HCT116 (cell line): ENCODE measurements around the gene PLEKHH2. TPM values are rescaled to one million over a fixed set of nuclear protein-coding genes. Genes with fewer than 3 reads are reported as not detected.
A peak's percentile ranks its signal among the peaks of the same experiment; 100 is the strongest.
"Not testable (repeated sequence)": the region's sequence is repeated elsewhere in the genome, so short reads cannot be mapped to it uniquely, and the experiment has no call there.

Experiments used
- ATAC-seq: fragments of 200-7000 bp; cut with Tn5 transposase; 2 replicates; pipeline ENCODE4 v1.9.1; 2020; ENCODE audit warnings: mild to moderate bottlenecking, moderate library complexity
- BruUV-seq: library from RNA; stranded (reverse); fragments of 400-500 nt; replicated peaks from 2 replicates; lab custom pipeline; 2021; lab: Mats Ljungman, UMichigan
- CTCF ChIA-PET: fragments of 300-600 bp; sonication (Branson Sonifier 250); formaldehyde crosslinking; loops from one replicate; lab custom pipeline; 2021; ENCODE audit warnings: antibody characterized with exemption; lab: Charles Lee
- POLR2A ChIA-PET: fragments of 300-600, 350-600 bp; sonication (Branson Sonifier 250); formaldehyde crosslinking; loops from one replicate; lab custom pipeline; 2021; ENCODE audit warnings: antibody characterized with exemption; lab: Charles Lee
- RAD21 ChIA-PET, 2 experiments: fragments of 300-600 bp; sonication (Branson Sonifier 250); formaldehyde crosslinking; loops; one replicate each; lab custom pipeline; 2023; ENCODE audit warnings: low total read pairs in 2 of 2; ENCODE audit not compliant: uncharacterized antibody in 2 of 2, unreplicated experiment in 2 of 2, low non-redundant PET in 1 of 2; lab: Charles Lee
- DNase-seq: peaks from one replicate; pipeline ENCODE4 v3.0.0-alpha.2; 2010; ENCODE audit warnings: low read depth, low spot score
- H2AFZ ChIP-seq: fragments of 200-600 bp; shearing (Covaris generic), sonication (generic); 2 replicates; pipeline ENCODE4 v1.6.1; 2017; ENCODE audit warnings: low read depth, mixed run types, mixed read lengths, antibody characterized with exemption, low read length; ENCODE audit not compliant: poor library complexity, severe bottlenecking
- H3K27ac ChIP-seq: 2 replicates; pipeline ENCODE4 v1.5.1; 2012; ENCODE audit warnings: low read depth, low read length
- H3K27me3 ChIP-seq: fragments of 200-600 bp; sonication (generic); 2 replicates; pipeline ENCODE4 v1.6.1; 2016; ENCODE audit warnings: mixed run types, low read length, mixed read lengths; ENCODE audit not compliant: insufficient read depth
- H3K36me3 ChIP-seq, 2 experiments: fragments of 200-500 bp in 1 of 2; fragments of 200-600 bp in 1 of 2; sonication (Bioruptor generic) in 1 of 2; sonication (generic) in 1 of 2; 2 replicates each; pipeline versions ENCODE4 v1.5.1 to v1.6.1; 2014 to 2016; ENCODE audit warnings: low read length in 2 of 2, inconsistent platforms in 1 of 2, mixed read lengths in 1 of 2, mixed run types in 1 of 2; ENCODE audit not compliant: insufficient read depth in 2 of 2, control insufficient read depth in 1 of 2
- H3K4me1 ChIP-seq, 2 experiments: fragments of 200-600 bp in 1 of 2; sonication (generic) in 1 of 2; 2 replicates each; pipeline versions ENCODE4 v1.5.1 to v1.6.1; 2012 to 2017; ENCODE audit warnings: low read length in 2 of 2, inconsistent platforms in 1 of 2, mild to moderate bottlenecking in 1 of 2, mixed read lengths in 1 of 2, mixed run types in 1 of 2, moderate library complexity in 1 of 2; ENCODE audit not compliant: insufficient read depth in 2 of 2, control insufficient read depth in 1 of 2
- H3K4me2 ChIP-seq: fragments of 200-600 bp; sonication (generic); 2 replicates; pipeline ENCODE4 v1.6.1; 2017; ENCODE audit warnings: mixed run types, low read length, mixed read lengths
- H3K4me3 ChIP-seq, 2 experiments: fragments of 200-600 bp in 1 of 2; sonication (generic) in 1 of 2; replicated peaks in 1 of 2; 2 replicates each; pipeline ENCODE4 v1.5.1; 2011 to 2016; ENCODE audit warnings: low read length in 2 of 2, control low read depth in 1 of 2, low read depth in 1 of 2, mild to moderate bottlenecking in 1 of 2, mixed read lengths in 1 of 2, mixed run types in 1 of 2
- H3K79me2 ChIP-seq: fragments of 200-600 bp; sonication (generic); 2 replicates; pipeline ENCODE4 v1.6.1; 2017; ENCODE audit warnings: mild to moderate bottlenecking, mixed run types, low read length, moderate library complexity, mixed read lengths; ENCODE audit not compliant: insufficient read depth
- H3K9ac ChIP-seq: fragments of 200-600 bp; sonication (generic); 2 replicates; pipeline ENCODE4 v1.6.1; 2016; ENCODE audit warnings: low read length, mixed read lengths
- H3K9me2 ChIP-seq: fragments of 200-600 bp; sonication (generic), shearing (Covaris generic); 2 replicates; pipeline ENCODE4 v1.6.1; 2017; ENCODE audit warnings: mixed run types, mild to moderate bottlenecking, moderate library complexity; ENCODE audit not compliant: insufficient read depth
- H3K9me3 ChIP-seq, 2 experiments: fragments of 200-500 bp in 1 of 2; fragments of 200-600 bp in 1 of 2; sonication (Bioruptor generic) in 1 of 2; sonication (generic) in 1 of 2; 2 replicates each; pipeline ENCODE4 v1.6.1; 2014 to 2017; ENCODE audit warnings: low read length in 2 of 2, mixed read lengths in 2 of 2, inconsistent platforms in 1 of 2, low read depth in 1 of 2, mild to moderate bottlenecking in 1 of 2, mixed run types in 1 of 2, moderate library complexity in 1 of 2; ENCODE audit not compliant: control insufficient read depth in 1 of 2, insufficient read depth in 1 of 2
- H4K20me1 ChIP-seq: fragments of 200-600 bp; sonication (generic), shearing (Covaris generic); 2 replicates; pipeline ENCODE4 v1.6.1; 2017; ENCODE audit warnings: mixed run types, mild to moderate bottlenecking, moderate library complexity; ENCODE audit not compliant: insufficient read depth
- CEBPB ChIP-seq: IDR thresholded peaks from 2 replicates; pipeline ENCODE4 v1.6.1; 2012; ENCODE audit warnings: low read depth
- FOSL1 ChIP-seq: IDR thresholded peaks from 2 replicates; pipeline ENCODE4 v1.6.1; 2012; ENCODE audit warnings: low read depth
- POLR2AphosphoS5 ChIP-seq: IDR thresholded peaks from 2 replicates; pipeline ENCODE4 v1.6.1; 2011; ENCODE audit warnings: mild to moderate bottlenecking, low read depth, low read length, moderate library complexity
- intact Hi-C: fragments of 100-400 bp; cut with micrococcal nuclease; formaldehyde crosslinking; loops from 2 replicates; pipeline ENCODE4 v1.10.0; 2022
- total RNA-seq: library from RNA; stranded (reverse); gene quantifications from one replicate; pipeline ENCODE4 v1.2.1, GENCODE V29; 2021; ENCODE audit not compliant: unreplicated experiment
- TF ChIP-seq, protein P1 (sequence below), 3 experiments: fragments of 200-600 bp in 1 of 3; sonication (generic) in 1 of 3; IDR thresholded peaks in 2 of 3; conservative IDR thresholded peaks in 1 of 3; 2 replicates each; pipeline ENCODE4 v1.5.1; 2012 to 2017; ENCODE audit warnings: low read depth in 2 of 3, low read length in 2 of 3, antibody characterized with exemption in 1 of 3, borderline replicate concordance in 1 of 3, control low read depth in 1 of 3, mild to moderate bottlenecking in 1 of 3, mixed read lengths in 1 of 3, mixed run types in 1 of 3, moderate library complexity in 1 of 3; ENCODE audit not compliant: insufficient read depth in 1 of 3

PLEKHH2 gene
- total RNA-seq, 1 experiment from 2014 or later: 7.8 TPM

DNA sequence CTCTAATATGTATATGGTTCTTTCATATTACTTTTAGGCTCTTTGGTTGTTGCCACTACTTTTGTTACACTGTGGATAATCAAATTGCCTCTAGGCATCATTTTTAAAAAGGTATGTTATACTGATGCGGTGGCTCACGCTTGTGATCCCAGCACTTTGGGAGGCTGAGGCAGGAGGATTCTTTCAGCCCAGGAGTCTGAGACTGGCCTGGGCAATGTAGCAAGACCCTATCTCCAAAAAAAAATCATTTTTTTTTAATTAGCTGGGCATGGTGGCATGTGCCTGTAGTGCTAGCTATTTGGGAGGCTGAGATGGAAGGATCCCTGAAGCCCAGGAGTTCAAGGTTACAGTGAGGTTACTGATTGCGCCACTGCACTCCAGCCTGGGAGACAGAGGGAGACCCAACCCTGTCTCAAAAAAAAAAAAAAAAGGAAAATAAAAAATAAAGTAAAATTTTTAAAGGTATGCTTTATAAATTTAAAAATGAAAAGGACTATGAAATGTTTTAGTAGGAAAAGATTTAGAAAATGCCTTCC lies 88.7 kb downstream of the PLEKHH2 start:
- no peaks in the 10 kb centered on the region for H3K79me2 ChIP-seq
- intact Hi-C loops: no loop called here
- ChIA-PET CTCF (no interaction called here), RAD21 (no interaction called here), POLR2A (no interaction called here)
- no peaks in the 10 kb centered on the region for H3K9me3 ChIP-seq
- no peaks in the 10 kb centered on the region for H3K36me3 ChIP-seq
- H3K9me2 ChIP-seq: no peaks in the 10 kb centered on the region
- H4K20me1 ChIP-seq: no peaks in the 10 kb centered on the region
- no peak for DNase-seq
- H3K27ac ChIP-seq: no peak overlapping the region
- H3K4me2 ChIP-seq: no peak overlapping the region
- H3K9ac ChIP-seq: no peak overlapping the region
- peaks cover 5 to 8% of the 10 kb centered on the region in 2 experiments; a peak in 3 of 4 replicates for H3K4me1 ChIP-seq
- TF ChIP-seq, protein P1, sequence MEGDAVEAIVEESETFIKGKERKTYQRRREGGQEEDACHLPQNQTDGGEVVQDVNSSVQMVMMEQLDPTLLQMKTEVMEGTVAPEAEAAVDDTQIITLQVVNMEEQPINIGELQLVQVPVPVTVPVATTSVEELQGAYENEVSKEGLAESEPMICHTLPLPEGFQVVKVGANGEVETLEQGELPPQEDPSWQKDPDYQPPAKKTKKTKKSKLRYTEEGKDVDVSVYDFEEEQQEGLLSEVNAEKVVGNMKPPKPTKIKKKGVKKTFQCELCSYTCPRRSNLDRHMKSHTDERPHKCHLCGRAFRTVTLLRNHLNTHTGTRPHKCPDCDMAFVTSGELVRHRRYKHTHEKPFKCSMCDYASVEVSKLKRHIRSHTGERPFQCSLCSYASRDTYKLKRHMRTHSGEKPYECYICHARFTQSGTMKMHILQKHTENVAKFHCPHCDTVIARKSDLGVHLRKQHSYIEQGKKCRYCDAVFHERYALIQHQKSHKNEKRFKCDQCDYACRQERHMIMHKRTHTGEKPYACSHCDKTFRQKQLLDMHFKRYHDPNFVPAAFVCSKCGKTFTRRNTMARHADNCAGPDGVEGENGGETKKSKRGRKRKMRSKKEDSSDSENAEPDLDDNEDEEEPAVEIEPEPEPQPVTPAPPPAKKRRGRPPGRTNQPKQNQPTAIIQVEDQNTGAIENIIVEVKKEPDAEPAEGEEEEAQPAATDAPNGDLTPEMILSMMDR (IDR thresholded peaks at IDR 0.05 in 2 of 3, conservative IDR thresholded peaks at IDR 0.05 in 1 of 3; ENCODE audit: borderline replicate concordance in 1 of 3, insufficient read depth in 1 of 3, low read depth in 2 of 3, low read length in 2 of 3): no peak
- TF ChIP-seq FOSL1 (no peak), CEBPB (no peak), POLR2AphosphoS5 (no peak)
- no peak for ATAC-seq
- no peaks in the 10 kb centered on the region for H3K27me3 ChIP-seq
- no peak overlapping the region for H3K4me3 ChIP-seq
- BruUV-seq: no TSS peak
- no peak overlapping the region for H2AFZ ChIP-seq

GRCh38 chr2:43726961-43727633 lies 90.0 kb downstream of the PLEKHH2 start:
- BruUV-seq, DNase-seq, H3K9me2 ChIP-seq, H3K27me3 ChIP-seq, RAD21 ChIA-PET, H3K36me3 ChIP-seq, H3K4me3 ChIP-seq, H3K27ac ChIP-seq, CTCF ChIA-PET, intact Hi-C loops, H3K9me3 ChIP-seq, H3K79me2 ChIP-seq, H3K9ac ChIP-seq, H3K4me1 ChIP-seq, H4K20me1 ChIP-seq, POLR2A ChIA-PET: not testable (repeated sequence)
- peak overlapping the region; percentile 35 for H3K4me2 ChIP-seq
- peak; percentile 60; the same call in 1 of the 2 replicates for ATAC-seq
- peak overlapping the region; percentile 55 for H2AFZ ChIP-seq
